GM19372 (cell line): Measurements from ENCODE around the gene BRCA2.

Experiments
- ATAC-seq: cut with Tn5 transposase; IDR thresholded peaks from one replicate; pipeline ENCODE4 v1.9.1; 2021; ENCODE audit warnings: mild to moderate bottlenecking, low read depth, moderate library complexity; ENCODE audit not compliant: unreplicated experiment

BRCA2 gene

DNA sequence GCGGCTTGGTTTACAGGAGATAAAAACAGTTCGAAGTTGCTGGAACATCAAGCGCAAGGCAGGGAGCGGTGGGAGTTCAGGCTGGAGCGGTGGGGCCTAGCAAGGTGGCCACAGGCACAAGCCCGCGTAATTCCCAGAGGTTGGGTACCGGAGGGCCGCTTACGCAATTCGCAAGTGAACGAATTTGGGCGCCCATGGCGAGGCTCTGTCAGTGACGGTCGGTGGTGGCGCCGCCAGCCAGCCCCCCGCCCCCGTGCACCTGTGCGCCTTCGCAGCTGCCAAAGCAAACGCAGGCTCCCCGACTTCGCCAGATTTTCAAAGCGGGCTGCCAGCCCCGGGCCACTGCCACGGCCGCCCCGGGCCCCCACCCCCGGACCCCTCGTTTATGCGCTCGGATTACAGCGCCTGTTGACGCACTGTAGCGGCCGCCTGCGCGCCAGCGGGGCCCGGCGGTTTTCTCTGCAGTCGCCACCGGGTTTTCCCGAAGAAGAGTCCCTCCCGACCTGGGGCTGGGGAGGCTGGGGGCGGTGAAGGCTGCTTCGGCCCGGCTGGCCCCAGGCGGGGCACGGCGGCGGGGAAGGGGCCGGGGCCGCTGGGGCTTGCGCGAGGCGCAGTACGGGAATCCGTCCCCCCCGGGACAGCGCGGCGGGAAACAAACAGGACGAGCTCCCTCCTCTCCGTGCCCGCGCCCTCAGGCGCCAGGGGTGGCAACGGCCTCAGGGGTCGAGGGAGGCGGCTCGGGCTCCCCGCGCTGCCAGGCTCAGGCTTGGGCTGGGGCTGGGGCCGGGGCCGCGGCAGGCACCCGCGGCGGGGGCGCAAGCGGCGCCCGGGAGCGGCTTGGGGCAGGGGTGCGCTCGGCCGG is 111.9 kb downstream of the BRCA2 start:
- ATAC-seq: peak; percentile 14

DNA sequence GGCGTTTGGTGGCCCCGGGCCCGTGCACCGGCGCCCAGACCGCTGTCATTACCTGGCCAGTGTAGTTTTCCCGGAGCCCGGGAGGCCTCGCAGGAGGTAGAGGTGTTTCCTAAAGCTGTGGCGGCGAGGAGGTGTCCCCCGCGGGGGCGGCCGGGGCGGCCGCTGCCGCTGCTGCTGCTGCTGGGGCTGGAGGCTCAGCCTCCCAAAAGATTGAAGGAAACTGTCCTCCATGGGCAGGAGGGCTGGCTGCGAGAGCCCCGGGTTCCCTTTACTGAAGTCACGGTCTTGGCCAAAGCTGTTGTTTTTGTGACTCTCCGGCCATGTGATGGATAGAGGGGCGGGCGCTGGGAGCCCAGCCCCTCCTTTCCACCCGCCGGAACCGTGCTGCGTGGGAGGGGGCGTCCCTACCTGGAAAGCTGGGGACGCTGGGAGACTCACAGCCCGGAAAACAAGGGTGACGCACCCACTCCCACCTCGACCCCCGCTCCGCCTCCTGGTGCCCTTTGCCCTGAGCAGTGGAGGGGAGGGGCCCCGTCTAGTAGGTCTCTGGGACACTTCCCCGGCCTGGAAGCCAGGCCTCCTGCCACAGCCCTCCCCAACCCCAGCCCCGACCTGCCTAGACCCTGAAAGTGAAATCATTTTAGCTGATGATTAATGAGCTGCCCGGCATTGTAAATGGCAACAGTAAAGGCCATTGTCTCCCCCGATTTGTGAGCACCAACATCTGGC is 112.7 kb downstream of the BRCA2 start, which contains the start of gene N4BP2L1:
Gene N4BP2L1 (minus strand): TSS at position 279 of the 729 bp plus-strand sequence. CDS start 48 bp downstream, at position 231.
- ATAC-seq: peak; percentile 58

DNA sequence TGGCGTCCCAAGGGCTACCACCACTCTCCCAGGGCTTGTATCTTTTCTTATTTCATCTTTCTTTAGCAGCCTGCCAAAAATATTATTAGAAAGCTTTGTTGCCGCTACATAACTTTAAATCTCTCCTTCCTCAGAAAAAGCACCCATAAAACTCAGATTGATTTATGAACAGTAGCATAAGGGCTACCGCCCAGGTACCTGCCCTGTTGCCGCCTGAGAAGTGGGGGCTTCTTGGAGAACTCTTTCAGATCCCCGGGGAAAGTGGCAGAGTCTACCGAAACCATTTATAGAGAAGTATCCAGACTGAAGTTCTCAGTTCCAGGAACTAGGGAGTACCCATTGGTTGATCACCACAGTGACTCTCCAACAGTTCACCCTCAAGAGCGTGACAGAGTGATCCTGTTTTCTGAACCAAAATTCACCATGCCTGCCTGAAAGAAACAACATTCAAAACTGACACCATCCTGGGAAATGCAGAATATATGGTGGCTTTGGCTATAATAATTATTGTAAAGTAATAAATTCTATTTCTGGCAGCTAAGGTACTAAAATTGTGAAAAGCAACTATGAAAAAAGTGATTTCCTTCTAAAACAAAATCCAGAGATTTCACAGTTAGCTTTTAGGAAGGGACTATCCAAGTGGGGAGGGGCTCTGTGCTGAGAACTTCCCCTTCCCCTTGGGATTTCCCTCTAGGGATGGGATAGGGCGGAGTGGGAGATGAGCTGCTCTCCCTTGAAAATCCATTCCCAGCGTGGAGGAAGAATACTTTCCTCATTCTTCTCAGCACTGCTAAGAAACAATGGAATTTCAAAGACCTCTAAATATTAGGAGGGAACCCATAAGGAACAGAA is 113.5 kb downstream of the BRCA2 start:
- no peak for ATAC-seq

DNA sequence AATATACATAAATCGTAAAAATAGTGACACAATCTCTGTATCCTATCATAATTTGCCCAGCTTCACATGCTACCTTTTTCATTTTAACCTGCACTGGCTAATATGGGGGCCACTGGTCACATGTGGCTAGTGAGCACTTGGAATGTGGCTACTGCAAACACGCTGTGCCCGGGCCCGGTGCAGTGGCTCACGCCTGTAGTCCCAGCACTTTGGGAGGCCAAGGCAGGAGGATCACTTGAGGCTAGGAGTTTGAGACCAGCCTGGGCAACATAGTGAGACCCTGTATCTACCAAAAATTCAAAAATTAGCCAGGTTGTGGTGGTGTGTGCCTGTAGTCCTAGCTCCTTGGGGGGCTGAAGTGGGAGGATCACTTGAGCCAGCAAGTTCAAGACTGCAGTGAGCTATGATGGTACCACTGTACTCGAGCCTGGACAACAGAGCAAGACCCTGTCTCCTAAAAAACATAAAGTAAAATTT is 114.2 kb downstream of the BRCA2 start:
- ATAC-seq: no peak

DNA sequence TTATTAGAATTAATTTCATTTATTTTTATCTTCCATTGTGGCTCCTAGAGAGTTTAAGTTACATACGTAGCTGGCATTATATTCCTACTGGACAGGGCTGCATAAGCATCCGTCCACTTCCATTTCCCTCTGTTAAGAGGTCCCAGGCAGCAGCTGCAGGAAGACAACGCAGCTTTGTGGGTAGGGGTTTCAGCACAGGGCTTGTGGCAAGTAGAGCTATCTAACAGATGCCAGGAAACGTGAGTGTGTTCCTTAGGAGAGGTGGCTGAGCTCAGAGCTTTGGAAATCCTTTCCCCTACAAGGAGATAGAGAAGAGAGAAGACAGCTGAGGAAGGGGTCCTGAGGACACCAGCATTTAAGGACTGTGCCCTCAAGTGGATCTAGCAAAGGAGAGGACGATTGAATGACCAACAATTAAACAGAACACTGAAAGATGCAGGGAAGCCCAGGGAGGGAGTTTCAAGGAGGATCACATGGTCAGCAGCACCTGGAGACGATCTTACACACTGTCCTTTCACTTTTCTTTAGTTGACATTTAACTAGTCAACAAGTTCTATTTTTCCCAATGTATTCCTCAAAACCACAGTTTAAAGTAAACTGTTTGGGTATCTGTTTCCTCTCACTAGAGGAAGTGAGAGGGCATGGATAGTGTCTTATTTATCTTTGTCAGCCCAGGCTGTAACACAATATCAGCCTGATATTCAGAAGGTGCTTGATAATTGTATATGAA is 114.9 kb downstream of the BRCA2 start:
- no peak for ATAC-seq

DNA sequence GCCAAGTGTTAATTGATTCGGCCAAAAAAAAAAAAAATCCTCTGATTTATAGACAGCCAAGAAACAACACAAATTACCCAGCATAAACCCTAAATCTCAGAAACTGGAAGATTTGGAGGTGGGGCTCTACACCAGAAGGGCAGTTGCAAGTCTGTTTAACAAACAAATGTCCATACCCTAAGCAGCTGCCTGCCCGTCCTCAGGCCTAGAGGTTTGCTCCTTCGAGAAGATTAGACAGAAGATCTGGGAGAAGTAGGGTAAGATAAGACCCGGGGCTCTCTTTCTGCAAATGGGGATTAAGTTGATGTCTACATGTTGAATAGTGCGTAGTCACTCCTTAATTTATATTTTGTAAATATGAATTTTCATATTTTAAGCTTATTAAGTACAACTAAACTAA is 116.1 kb downstream of the BRCA2 start:
- no peak for ATAC-seq

DNA sequence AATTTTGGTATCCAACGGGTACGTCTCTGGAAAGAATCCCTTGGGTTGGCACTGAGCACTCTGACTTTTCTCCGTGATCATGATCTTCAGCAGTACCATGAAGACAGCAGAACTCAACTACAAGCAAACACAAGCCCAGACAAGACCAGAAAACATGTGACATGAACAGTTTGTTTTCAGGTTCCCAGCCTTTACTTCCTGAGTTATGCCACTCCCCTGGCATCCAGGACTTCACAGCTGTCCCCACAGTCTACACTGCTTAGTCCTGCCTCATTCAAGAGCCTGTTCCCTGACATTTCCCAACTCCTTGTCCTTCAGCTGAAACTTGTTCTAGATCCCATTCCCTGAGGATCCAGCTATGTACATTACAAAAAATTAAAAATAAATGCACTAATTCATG is 117.5 kb downstream of the BRCA2 start:
- no peak for ATAC-seq

DNA sequence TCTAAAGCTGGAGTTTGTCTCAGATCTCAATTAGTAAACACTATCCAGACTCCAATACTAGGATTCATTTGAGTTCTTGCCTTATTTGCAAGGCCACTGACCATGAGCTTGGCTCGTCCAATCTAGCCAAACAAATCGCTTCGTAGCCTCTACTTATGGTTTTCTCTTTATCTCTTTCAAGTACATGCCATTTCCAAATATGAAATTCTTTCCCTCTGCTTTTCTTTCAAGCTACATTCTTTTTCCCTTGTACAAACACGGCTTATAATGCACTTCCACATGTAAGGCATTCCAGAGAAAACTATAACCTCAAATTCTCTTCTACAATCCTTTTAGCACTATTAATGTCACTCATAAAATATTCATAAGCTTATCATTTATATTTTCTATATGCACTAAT is 123.6 kb downstream of the BRCA2 start:
- ATAC-seq: no peak

DNA sequence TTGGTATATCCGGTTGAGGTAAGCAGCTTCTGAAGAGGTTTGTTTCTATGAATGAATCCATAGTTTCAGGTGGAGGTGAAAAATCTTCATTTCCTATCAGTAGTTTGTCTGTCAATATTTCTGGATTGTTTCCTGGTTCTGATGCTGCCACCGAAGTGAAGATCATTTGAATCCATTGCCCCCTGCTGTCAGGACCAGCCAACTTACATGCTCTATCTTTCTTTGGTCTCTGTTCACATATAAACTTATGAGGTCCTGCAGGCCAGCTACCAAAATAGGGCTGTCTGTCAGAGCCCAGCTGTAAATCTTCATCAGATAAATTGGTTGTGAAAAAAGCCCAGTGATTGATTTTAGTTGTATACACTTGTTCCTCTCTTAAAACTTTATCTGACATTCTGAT is 127.8 kb downstream of the BRCA2 start:
- ATAC-seq: no peak

DNA sequence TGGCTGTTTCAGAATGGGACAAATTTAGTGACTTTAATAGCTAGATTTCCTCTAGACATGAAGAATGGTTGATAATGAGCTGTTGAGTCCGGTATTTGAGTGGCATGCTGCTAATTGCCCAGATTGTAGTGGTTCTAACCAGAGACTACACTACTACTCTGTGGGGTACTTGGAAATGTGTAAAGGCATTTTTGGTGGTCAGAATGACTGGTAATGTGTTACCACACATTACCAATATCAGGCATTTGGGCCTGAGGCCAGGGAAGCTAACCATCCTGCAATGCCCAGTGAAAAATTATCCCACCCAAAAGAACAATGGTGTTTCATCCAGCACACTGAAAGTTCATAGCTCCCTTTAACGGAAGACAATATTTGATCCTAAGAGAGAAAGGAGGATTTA is 130.2 kb downstream of the BRCA2 start:
- ATAC-seq: no peak

DNA sequence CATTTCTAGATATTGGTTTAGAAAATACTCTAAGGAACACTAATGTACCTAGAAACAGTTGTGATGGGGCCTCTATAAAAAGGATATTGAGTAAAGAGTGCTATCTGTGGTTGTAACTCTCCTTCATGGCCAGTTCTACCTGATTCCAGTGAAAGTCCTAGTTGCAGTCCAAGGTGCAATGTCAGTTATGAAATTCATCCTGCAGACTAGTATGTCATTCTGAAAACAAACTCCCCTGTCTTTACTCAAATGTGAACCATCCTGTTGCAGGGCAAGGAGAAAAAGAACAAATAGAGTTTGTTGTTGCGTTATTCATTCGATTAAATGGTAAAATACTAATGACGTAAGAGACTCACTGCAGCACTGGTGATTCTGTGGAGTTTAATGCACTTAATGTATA is 130.9 kb downstream of the BRCA2 start:
- ATAC-seq: no peak

DNA sequence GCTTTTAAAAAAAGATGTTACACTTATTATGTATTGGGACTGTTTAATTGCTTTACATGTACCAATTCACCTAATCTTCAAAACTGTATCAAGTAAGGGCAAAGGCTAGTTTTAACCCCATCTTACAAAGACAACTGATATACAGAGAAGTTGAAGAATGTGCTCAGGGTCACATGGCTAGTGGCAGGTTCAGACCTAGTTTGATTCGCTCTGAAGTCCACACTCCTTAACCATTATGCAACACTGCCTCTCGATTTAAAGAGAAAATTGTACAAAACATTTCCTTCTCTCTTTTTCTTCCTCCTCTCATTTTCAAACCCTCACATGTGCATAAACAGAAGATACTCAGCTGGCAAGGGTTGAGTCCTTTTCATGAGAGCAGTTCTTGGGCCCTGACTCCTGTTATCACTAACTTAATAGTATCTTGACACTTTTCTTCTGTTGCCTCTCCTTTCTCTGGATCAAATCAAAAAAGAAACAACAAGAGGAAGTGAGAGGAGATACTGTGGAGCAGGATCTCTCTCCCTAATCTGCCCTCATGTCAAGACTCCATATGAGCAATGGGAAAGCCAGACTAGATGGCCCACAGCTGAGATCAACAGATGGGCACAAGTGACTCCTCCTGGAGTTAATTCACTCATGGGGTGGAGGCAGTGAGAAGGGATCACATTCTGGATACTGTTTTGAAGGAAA is 131.6 kb downstream of the BRCA2 start:
- no peak for ATAC-seq

DNA sequence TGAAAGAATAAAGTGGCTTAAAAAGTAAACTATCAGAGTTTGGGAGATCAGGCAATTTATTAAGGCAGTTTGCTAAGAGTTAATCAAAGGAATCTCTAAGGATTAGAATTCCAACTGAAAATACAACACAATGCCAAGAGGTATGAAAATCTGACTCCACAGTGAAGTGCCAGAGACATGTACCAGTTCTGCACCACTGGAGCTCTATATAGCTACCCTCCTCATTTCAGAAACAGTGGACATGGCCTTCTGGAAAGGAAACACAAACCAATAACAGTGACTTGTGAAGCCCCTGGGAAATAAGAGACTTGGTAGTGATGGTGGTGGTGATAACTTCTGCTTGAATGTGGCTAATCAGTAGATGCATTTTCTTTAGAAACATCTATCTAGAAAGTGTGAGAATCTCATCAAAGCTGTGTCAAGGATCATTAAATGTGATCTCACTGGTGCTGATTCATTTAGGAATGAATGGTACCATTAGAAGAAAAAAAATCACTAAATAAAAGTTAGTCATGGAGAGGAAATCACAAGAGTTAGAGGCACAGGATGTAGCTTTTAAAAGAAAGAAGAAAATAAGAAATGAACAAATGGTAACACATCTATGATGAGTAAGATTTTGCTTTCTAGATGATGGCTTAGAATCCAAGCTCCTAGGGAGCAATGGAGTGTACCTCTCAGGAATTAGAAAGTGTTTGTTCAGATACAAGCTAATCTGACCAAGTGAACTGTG is 132.8 kb downstream of the BRCA2 start:
- no peak for ATAC-seq

DNA sequence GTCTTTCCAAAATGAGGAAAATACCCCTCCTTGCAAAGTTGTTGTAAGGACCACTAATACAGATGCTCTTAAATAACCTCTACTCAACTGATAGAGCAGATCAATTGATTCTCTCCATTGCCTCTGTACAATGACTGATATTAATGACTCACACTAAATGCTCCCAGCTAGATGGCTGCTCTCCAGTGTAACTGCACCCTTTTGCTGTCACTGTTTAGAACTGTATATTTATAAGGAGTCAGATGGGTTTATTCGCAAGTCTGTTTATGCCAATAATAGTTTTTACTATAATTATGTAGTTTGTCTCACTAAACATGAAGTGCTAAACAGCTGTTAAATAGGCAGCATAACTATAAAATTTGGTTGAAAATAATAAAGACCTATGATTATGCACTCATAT is 133.7 kb downstream of the BRCA2 start:
- no peak for ATAC-seq
